Panc1 (cell line): ENCODE measurements around the gene RUVBL1.

Experiments used
- POLR2AphosphoS5 ChIP-seq: IDR thresholded peaks from 2 replicates; pipeline ENCODE4 v1.6.1; 2012; ENCODE audit warnings: mild to moderate bottlenecking, low read depth, low read length, moderate library complexity
- TF ChIP-seq, protein P1 (sequence below): fragments of 450-650 bp; IDR thresholded peaks from 2 replicates; pipeline ENCODE4 v1.5.1; 2017; ENCODE audit warnings: mild to moderate bottlenecking

DNA sequence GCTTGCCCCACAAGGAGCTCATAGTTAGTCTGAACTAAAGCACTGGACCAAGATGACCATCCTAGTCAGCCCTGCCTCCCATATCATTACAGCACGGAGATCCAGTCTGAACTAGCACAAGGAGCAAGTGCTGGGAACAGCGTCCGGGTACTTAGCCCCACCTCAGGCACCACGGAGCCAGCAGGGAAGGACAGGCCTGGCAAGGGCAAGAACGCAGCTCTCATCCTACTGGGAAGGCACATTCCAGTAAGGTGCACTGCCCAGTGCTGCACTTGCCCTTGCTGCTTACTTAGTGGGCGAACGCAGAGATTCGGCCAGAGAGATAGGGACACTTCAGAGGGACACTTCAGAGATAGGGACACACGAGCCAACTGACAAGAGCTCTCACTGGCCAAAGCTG lies 43.8 kb downstream of the RUVBL1 start:
- TF ChIP-seq POLR2AphosphoS5: no peak
- TF ChIP-seq, protein P1, sequence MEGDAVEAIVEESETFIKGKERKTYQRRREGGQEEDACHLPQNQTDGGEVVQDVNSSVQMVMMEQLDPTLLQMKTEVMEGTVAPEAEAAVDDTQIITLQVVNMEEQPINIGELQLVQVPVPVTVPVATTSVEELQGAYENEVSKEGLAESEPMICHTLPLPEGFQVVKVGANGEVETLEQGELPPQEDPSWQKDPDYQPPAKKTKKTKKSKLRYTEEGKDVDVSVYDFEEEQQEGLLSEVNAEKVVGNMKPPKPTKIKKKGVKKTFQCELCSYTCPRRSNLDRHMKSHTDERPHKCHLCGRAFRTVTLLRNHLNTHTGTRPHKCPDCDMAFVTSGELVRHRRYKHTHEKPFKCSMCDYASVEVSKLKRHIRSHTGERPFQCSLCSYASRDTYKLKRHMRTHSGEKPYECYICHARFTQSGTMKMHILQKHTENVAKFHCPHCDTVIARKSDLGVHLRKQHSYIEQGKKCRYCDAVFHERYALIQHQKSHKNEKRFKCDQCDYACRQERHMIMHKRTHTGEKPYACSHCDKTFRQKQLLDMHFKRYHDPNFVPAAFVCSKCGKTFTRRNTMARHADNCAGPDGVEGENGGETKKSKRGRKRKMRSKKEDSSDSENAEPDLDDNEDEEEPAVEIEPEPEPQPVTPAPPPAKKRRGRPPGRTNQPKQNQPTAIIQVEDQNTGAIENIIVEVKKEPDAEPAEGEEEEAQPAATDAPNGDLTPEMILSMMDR: no peak
